Lower lobe of right lung (tissue), 2 donors: Measurements from ENCODE around the gene CHDH. TPM values are rescaled to one million over a fixed set of nuclear protein-coding genes. Genes with fewer than 3 reads are reported as not detected.

ENCODE experiments used
- ATAC-seq, 2 donors: fragments of 200-7000 bp; cut with Tn5 transposase; one replicate each; pipeline ENCODE4 v1.9.1; 2020 to 2022; ENCODE audit warnings: mild to moderate bottlenecking in 2 of 2, moderate library complexity in 2 of 2
- DNase-seq: peaks from one replicate; pipeline ENCODE4 v3.0.0-alpha.2; 2020
- H3K27ac ChIP-seq: fragments of 200-600 bp; one replicate; pipeline ENCODE4 v1.8.0; 2022
- H3K27me3 ChIP-seq: fragments of 200-600 bp; one replicate; pipeline ENCODE4 v1.8.0; 2022; ENCODE audit warnings: low read depth
- H3K36me3 ChIP-seq: fragments of 200-600 bp; one replicate; pipeline ENCODE4 v1.8.0; 2022; ENCODE audit warnings: mild to moderate bottlenecking
- H3K4me1 ChIP-seq: fragments of 200-600 bp; one replicate; pipeline ENCODE4 v1.8.0; 2022
- H3K4me3 ChIP-seq: fragments of 200-600 bp; one replicate; pipeline ENCODE4 v1.8.0; 2022; ENCODE audit warnings: mild to moderate bottlenecking
- H3K9me3 ChIP-seq: fragments of 200-600 bp; one replicate; pipeline ENCODE4 v1.8.0; 2022
- intact Hi-C: fragments of 100-400 bp; cut with DNase I; formaldehyde crosslinking; loops from one replicate; pipeline ENCODE4 v1.11.0; 2022
- total RNA-seq: library from RNA; stranded (reverse); fragmentation: NEBNext Ultra II Directional; extraction: Animal tissue kit (Norgen Biotek cat#: 25700); gene quantifications from one replicate; pipeline ENCODE4 v1.2.1, GENCODE V29; 2021
- TF ChIP-seq, protein P1 (sequence below): fragments of 200-600 bp; IDR thresholded peaks from one replicate; pipeline ENCODE4 v1.8.0; 2022; ENCODE audit warnings: antibody characterized with exemption, mild to moderate bottlenecking
- donor health status: DM: no; HTN: yes; CAD: no; lungs with severe emphysema.

CHDH gene
- total RNA-seq, 1 donor from 2014 or later = 17.3 TPM

DNA sequence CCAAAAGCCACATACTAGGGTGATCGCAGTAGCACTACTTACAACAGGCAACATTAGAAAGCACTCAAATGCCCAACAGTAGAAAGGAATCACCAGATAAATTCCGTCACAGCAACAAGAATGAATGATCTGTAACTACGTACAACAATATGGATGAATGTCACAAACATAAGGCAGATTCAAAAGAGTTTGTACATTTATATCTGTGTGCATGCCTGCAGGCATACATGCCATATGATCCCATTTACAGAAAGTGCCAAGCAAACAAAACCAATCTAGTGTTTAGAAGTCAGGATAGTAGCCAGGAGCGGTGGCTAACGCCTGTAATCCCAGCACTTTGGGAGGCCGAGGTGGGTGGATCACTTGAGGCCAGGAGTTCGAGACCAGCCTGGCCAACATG lies 3.7 kb upstream of the CHDH start:
- H3K4me3 ChIP-seq = no peak overlapping the region
- ATAC-seq (no peak), DNase-seq (no peak)
- H3K36me3 ChIP-seq = no peaks in the 10 kb centered on the region
- intact Hi-C loops = no loop called here
- TF ChIP-seq, protein P1, sequence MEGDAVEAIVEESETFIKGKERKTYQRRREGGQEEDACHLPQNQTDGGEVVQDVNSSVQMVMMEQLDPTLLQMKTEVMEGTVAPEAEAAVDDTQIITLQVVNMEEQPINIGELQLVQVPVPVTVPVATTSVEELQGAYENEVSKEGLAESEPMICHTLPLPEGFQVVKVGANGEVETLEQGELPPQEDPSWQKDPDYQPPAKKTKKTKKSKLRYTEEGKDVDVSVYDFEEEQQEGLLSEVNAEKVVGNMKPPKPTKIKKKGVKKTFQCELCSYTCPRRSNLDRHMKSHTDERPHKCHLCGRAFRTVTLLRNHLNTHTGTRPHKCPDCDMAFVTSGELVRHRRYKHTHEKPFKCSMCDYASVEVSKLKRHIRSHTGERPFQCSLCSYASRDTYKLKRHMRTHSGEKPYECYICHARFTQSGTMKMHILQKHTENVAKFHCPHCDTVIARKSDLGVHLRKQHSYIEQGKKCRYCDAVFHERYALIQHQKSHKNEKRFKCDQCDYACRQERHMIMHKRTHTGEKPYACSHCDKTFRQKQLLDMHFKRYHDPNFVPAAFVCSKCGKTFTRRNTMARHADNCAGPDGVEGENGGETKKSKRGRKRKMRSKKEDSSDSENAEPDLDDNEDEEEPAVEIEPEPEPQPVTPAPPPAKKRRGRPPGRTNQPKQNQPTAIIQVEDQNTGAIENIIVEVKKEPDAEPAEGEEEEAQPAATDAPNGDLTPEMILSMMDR = no peak
- H3K9me3 ChIP-seq = no peaks in the 10 kb centered on the region
- H3K27ac ChIP-seq = no peak overlapping the region
- peaks cover 28% of the 10 kb centered on the region for H3K27me3 ChIP-seq
- peaks cover 15% of the 10 kb centered on the region for H3K4me1 ChIP-seq

DNA sequence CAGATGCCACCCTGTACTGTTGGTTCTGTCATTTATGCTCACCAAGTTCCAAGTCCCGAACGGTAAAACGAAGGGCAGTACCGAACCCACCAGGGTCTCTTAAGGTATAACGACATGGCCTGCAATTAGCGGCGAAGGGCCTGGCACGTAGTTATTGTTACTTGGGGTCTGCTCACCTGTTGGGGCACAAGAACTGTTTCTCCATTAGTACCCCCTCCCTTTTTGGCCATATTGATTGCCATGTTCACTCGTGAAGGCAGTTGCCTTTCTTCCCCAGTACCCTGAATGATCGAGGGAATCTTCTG lies 584 bp upstream of the CHDH start:
- TF ChIP-seq, protein P1 = no peak
- H3K27me3 ChIP-seq = peaks cover 28% of the 10 kb centered on the region
- no peak overlapping the region for H3K27ac ChIP-seq
- no peak for ATAC-seq
- no peaks in the 10 kb centered on the region for H3K36me3 ChIP-seq
- H3K4me1 ChIP-seq = peaks cover 36% of the 10 kb centered on the region
- no peaks in the 10 kb centered on the region for H3K9me3 ChIP-seq
- intact Hi-C loops = no loop called here
- H3K4me3 ChIP-seq = peak overlapping the region; percentile 74
- DNase-seq = no peak

DNA sequence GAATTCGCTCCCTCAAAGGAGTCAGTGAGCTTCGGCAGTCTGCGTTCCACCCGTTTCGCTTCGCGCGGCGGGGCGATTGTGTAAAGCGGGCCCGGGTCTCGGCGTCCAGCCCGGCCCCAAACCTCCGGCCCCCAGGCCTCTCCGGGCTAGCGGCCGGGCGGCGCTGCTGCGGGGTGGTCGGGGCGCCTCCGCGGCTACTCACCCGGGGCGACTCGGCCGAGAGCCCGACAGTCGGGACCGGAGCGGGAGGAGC lies 412 bp downstream of the CHDH start:
- ATAC-seq = no peak
- DNase-seq = no peak
- Histone ChIP-seq H3K4me1 (peaks cover 36% of the 10 kb centered on the region), H3K27ac (peak overlapping the region; percentile 83), H3K4me3 (peak overlapping the region; percentile 74), H3K9me3 (no peaks in the 10 kb centered on the region), H3K27me3 (peaks cover 28% of the 10 kb centered on the region), H3K36me3 (no peaks in the 10 kb centered on the region)
- intact Hi-C loops = no loop called here
- TF ChIP-seq, protein P1 = no peak

DNA sequence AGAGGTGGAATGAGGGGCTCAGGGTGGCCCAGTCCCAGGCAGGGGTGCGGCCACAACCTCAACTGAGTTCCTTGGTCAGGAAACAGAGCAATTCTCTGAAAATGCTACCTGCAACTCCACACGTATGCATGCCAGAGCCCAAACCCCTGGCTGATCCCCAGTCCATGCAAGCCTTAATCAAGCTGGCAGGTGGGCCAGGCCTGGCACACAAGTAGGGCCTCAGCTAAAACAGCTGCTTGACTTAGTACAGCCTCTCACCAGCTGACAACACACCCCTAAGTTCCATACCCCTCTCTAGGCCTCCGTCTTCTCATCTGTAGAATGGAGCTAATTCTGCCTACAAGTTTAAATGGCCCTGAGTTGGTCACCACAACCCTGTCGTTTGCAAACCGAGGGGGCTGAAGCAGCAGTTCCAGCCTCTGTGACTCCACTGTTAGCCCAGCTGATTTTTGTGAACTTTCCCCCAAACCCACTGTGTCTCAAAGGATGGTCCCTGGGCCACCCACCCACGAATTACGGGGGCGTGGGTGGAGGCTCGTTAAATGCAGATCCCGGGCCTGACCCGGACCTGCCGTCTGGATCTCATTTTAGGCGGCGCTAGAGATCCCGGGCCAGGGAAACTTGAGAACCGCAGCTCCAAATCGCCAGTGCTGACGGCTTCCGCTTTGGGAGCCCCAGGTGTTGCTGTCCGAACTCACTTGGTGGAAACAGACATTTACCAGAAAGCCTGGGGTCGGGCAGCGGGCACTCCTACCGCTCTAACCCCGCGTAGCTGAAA lies 927 bp downstream of the CHDH start:
- intact Hi-C loops = no loop called here
- peak overlapping the region; percentile 83 for H3K27ac ChIP-seq
- TF ChIP-seq, protein P1 = peak; percentile 43
- peak overlapping the region; percentile 74 for H3K4me3 ChIP-seq
- H3K9me3 ChIP-seq = no peaks in the 10 kb centered on the region
- DNase-seq (peak; percentile 75), ATAC-seq (peak; percentile 72 to 76)
- peaks cover 28% of the 10 kb centered on the region for H3K27me3 ChIP-seq
- H3K36me3 ChIP-seq = no peaks in the 10 kb centered on the region
- peaks cover 36% of the 10 kb centered on the region for H3K4me1 ChIP-seq

DNA sequence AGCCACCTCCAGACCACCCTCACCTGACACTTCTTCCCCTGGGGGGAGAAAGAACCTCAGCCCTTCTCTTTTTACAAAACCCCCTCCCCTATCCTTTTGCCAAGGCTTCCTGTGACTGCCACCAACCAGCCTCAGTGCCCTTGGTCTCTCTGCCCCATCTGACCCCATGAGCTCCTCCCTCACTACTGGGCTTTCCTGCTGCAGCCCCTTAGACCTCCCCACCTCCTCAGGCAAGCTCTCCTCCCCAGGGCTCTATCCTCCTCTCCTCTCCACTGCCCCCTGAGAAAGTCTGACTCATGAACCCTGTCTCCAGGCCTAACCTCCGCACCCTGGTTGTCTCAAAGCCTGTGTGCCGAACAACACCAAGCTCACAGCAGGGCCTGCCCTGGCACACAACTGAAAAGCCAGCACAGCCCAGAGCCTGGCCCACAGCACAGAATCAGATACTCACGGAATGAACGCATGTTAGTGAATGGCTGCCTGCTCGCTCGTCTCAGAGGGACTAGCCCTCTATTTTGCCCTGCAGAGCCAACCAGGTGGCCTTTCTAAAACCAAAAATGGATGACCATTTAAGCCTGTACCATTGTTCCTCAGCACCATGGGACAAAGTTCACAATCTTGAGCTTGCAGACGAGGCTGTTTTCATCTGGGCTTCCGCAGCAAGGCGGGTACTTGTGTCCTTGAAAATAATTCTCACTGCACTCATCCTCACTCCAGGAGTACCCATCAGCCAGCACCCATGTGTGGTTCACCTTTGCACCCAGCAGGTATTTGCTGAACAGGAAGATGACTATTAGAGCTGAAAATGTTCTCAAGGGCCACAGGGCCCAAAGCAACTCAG lies 1.7 kb downstream of the CHDH start:
- ATAC-seq (no peak), DNase-seq (no peak)
- no peaks in the 10 kb centered on the region for H3K36me3 ChIP-seq
- peak overlapping the region; percentile 74 for H3K4me3 ChIP-seq
- H3K27me3 ChIP-seq = peaks cover 28% of the 10 kb centered on the region
- TF ChIP-seq, protein P1 = no peak
- no peaks in the 10 kb centered on the region for H3K9me3 ChIP-seq
- H3K27ac ChIP-seq = no peak overlapping the region
- peaks cover 36% of the 10 kb centered on the region for H3K4me1 ChIP-seq
- intact Hi-C loops = no loop called here
